Activated CD4-positive, CD25-positive, alpha-beta regulatory T cell (primary cell): ENCODE measurements around the gene GLRX.
"Not testable (repeated sequence)": the region's sequence is repeated elsewhere in the genome, so short reads cannot be mapped to it uniquely, and the experiment has no call there.

Experiments used
- DNase-seq, 4 experiments: peaks; one replicate each; lab custom pipeline; 2025; lab: John Stamatoyannopoulos, UW

The GLRX gene

GRCh38 chr5:95826949-95827891, 4.7 kb upstream of the GLRX start:
- no peak for DNase-seq

- no peak for DNase-seq
Measured at GRCh38 chr5:95825495-95825894, 3.0 kb upstream of the GLRX start.

- DNase-seq = no peak
Measured at GRCh38 chr5:95824747-95825146, 2.2 kb upstream of the GLRX start.

DNA sequence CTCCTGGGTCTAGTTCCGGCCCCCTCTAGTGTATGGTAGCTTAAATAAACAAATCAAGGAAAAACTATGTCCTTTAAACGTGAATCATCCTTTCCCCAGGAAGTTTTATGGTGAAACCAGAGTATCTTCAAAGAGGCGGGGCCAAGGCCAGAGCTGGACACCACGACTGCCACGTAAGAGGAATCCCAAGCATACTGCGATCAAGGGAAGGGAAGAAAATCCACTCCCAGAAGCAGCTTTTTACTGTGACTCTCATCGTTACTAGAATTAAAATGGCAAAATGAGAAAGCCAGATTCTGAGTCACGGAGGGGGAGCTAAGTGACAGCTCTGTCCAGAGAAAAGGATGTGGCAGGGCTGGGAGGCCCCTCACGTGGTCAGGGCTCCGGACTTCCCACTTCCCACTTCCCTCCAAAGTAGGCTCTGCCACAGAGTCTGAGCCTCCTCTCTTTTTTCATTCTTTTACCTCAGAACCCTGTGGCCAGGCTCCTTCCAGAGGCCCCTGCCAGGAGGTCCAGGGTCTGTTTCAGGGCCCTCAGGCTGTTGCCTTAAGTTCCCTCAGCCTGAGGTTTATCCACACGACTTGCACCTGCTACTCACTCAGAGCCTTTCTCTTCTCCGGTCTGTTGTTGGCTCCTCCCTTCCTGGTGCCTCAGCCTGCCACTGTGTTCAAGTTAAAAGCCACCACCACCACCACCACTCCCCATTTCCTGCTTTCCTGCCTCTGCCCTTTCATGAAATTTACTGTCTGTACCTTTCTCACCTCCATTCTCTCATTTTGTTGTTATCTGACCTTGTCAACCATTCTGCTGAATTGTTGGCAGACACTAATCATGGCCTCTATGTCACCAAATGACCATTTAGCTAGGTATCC, 1.4 kb upstream of the GLRX start:
- DNase-seq = peak in 2 of 4 experiments; percentile 30 to 33

GRCh38 chr5:95823218-95823737, 752 bp upstream of the GLRX start:
- DNase-seq = no peak

GRCh38 chr5:95822043-95822541, 434 bp downstream of the GLRX start:
- DNase-seq = no peak

GRCh38 chr5:95821110-95822021, 1.2 kb downstream of the GLRX start:
- DNase-seq = no peak

GRCh38 chr5:95818181-95819147, 4.1 kb downstream of the GLRX start:
- peak in 1 of 4 experiments; percentile 6 for DNase-seq

DNA sequence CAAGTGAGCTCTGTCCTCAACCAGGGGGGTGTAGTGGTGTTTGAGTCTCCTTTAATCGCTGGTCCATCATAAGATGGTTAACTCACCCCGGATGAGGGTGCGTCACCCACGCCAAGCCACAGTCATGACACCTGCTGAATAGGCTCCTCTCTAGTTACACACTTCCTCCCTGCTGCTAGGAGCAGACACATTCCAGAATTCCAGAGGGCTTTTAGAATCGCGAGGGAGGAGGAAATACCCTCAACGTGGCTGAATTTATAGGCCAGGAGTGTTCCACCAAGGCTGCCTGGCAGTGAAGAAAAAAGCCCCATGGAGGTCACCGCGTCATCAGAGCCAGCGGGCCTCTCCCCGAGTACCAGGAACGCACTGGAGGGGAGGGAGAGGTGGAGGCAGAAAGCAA, 5.1 kb downstream of the GLRX start:
- peak in 3 of 4 experiments; percentile 8 to 49 (median 21) for DNase-seq

GRCh38 chr5:95816776-95817175, 5.8 kb downstream of the GLRX start:
- DNase-seq = no peak

GRCh38 chr5:95816341-95816740, 6.2 kb downstream of the GLRX start:
- DNase-seq = no peak

GRCh38 chr5:95815155-95815729, 7.3 kb downstream of the GLRX start:
- DNase-seq = no peak

GRCh38 chr5:95813035-95813434, 9.5 kb downstream of the GLRX start:
- DNase-seq = not testable (repeated sequence)

GRCh38 chr5:95812074-95812471, 10.5 kb downstream of the GLRX start:
- peak in 1 of 4 experiments; percentile 2 for DNase-seq

DNA sequence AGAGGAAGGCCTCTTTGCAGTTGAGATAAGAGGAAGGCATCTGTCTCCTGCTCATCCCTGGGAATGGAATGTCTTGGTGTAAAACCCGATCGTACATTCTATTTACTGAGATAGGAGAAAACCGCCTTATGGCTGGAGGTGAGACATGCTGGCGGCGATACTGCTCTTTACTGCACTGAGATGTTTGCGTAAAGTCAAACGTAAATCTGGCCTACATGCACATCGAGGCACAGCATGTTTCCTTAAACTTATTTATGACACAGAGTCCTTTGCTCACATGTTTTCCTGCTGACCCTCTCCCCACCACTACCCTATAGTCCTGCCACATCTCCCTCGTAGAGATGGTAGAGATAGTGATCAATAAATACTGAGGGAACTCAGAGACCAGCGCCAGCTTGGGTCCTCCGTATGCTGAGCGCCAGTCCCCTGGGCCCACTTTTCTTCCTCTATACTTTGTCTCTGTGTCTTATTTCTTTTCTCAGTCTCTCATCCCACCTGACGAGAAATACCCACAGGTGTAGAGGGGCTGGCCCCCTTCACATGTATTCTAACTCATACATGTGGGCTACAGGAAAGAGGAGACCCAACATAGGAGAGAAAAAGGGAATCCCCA, 11.0 kb downstream of the GLRX start:
- not testable (repeated sequence) for DNase-seq

GRCh38 chr5:95811126-95811423, 11.5 kb downstream of the GLRX start:
- not testable (repeated sequence) for DNase-seq

DNA sequence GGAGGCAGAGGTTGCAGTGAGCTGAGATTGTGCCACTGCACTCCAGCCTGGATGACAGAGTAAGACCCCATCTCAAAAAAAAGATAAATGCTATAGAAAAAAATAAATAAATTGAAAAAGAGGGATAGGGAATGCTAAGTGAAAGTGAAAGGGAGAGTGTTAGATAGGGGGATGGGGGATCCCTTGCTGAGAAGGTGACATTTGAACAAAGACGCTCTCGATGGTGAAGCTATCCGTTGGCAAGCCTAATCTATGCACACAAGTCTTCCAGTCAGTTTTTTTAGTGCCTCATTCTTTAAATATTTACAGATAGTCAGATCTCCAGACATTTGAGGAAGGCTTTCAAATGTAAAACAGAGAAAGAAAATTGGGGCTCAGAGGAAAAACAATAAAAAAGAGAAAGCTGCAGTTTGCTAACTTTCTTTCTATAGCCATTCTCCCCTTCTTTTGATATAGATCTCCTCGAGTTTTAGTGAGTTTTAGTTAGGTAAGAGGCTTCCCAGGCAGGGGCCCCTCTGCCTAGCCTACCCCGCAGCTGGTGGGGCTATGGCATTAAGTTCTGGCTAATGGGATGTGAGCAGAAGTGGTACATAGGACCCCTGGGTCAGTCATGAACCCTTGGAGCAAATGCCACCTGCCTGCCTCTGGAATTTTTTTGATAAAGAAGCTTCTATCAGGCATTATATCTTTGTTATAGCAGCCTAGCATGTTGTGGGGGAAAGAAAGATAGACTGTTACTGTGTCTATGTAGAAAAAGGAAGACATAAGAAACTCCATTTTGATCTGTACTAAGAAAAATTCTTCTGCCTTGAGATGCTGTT, 12.0 kb downstream of the GLRX start:
- DNase-seq = no peak

DNA sequence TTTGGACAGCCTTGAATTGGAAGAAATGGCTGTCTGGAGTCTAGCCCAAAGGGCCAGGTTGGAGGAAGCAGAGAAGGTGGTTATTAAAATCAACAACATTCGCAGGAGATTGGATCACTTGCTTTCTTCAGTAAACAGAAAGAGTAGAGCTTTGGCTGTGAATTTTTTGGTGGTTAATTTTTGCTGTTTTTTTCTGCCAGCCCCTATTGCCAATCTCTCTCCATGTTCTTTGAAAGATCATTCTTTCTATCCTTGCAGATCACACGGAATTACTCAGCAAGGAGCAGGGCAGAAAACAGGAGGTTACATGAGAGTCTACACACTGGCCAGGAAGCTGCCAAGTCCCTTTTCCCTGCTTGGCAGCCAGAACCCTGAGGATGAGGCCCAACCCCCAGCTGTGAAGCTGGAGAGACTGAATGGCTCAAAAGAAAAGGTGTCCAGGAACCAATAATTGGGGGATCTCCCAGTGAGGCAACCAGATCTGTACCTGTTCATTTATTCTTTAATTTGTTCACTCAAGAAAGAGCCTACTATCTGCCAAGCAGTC, 13.0 kb downstream of the GLRX start:
- DNase-seq = no peak
